Jurkat, Clone E6-1 (cell line): ENCODE results near the gene PRICKLE3.
"Not testable (repeated sequence)": the region's sequence is repeated elsewhere in the genome, so short reads cannot be mapped to it uniquely, and the experiment has no call there.

Experiments used
- DNase-seq: peaks from one replicate; pipeline ENCODE4 v3.0.0-alpha.2; 2011; ENCODE audit warnings: low read depth, low spot score
- H3K4me3 ChIP-seq: 2 replicates; pipeline ENCODE4 v1.5.1; 2011; ENCODE audit warnings: mild to moderate bottlenecking, low read length, control low read depth, moderate library complexity

The PRICKLE3 gene

DNA sequence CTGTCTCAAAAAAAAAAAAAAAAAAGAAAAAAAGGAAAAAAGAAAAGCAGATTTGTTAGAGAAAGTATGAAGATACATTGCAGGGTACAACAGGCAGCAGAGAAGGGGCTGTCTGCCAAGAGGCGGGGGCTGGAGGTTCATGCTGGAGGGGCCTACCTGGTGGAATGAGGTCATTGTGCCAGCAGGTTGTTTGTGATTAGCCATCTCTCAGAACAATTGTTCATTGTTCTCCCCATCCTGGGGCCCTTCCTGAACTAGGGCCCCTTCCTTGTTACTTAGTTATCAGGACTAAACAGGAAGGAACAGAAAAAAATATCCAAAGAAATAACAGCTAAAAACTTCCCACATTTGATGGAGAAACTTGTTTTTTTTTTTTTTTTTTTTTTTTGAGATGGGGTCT, 48.7 kb downstream of the PRICKLE3 start:
- H3K4me3 ChIP-seq: no peak overlapping the region
- no peak for DNase-seq

GRCh38 chrX:49133759-49134158, 52.4 kb downstream of the PRICKLE3 start:
- H3K4me3 ChIP-seq: no peak overlapping the region
- DNase-seq: no peak

DNA sequence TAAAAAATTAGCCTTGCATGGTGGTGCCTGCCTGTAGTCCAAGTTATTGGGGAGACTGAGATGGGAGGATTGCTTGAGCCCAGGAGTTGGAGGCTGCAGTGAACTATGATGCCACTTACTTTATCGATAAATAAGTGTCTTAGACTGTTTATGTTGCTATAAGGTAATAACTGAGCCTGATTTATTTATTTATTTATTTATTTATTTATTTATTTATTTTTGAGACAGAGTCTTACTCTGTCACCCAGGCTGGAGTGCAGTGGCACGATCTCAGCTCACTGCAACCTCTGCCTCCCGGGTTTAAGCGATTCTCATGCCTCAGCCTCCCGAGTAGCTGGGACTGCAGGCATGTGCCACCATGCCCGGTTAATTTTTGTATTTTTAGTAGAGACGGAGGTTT, 53.9 kb downstream of the PRICKLE3 start:
- not testable (repeated sequence) for DNase-seq, H3K4me3 ChIP-seq

GRCh38 chrX:49129427-49129826, 56.7 kb downstream of the PRICKLE3 start:
- no peak for DNase-seq
- H3K4me3 ChIP-seq: no peak overlapping the region

DNA sequence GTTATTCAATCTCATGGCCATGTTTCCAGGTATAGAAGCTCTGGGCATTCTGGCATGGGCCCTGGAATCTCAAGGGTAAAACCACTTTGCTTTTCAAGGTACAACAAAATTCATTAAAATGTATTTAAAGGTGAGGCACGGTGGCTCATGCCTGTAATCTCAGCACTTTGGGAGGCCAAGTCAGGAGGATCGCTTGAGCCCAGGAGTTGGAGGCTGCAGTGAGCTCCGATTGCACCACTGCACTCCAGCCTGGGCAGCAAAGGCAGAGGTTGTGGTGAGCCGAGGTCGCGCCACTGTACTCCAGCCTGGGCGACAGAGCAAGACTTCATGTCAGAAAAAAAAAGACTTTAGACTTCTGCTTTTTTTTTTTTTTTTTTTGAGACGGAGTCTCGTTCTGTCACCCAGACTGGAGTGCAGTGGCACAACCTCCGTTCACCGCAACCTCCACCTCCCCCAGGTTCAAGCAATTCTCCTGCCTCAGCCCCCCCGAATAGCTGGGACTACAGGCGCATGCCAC, 58.4 kb downstream of the PRICKLE3 start:
- not testable (repeated sequence) for DNase-seq, H3K4me3 ChIP-seq
